GM08714 (cell line): Measurements from ENCODE around the gene MRPL40.
A peak's percentile ranks its signal among the peaks of the same experiment; 100 is the strongest.

Experiments used
- H3K4me3 ChIP-seq: fragments of 200-500 bp; sonication (Bioruptor generic); 2 replicates; pipeline ENCODE4 v1.5.1; 2014; ENCODE audit warnings: mild to moderate bottlenecking, low read length, inconsistent platforms
- ZNF274 ChIP-seq: IDR thresholded peaks from 2 replicates; pipeline ENCODE4 v1.6.1; 2012; ENCODE audit warnings: mild to moderate bottlenecking, low read depth, low read length

MRPL40 gene

DNA sequence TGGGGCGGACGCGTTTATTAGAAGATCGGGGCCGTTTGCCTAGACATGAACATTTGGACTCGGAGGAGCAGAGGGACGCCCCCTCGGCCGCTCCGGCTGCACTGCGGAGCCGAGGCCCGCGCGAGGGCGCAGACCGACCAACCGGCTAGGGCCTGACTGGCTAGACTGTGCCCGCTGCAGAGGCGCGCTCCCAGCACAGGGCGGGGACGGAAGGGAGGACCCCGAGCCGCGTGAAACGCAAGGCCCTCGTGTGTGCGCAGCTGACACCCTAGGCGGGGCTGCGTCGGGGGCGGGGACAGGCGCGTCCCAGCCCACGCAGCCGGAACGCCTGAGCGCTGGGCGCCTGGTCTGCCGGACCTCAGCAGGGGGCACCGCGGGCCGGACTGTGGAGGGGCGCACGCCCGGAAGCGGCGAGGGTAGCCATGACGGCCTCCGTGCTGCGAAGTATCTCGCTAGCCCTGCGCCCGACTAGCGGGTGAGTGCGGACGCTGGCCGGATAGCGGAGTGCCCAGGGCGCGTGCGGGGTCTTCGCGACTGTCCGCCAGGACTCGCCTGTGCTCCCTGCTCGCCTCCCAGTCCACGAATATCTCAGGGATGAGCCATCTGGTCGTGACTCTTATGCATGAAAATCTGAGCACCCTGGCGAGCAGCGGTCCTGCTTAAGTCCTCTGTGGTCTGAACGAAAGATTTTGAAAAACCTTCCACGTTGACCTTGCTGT is at the start of gene MRPL40:
Gene MRPL40 (plus strand): TSS at position 413 of the 719 bp plus-strand sequence. CDS start 10 bp downstream, at position 423.
- no peak for TF ChIP-seq ZNF274
- H3K4me3 ChIP-seq = peak within 1 kb of the TSS; percentile 96

DNA sequence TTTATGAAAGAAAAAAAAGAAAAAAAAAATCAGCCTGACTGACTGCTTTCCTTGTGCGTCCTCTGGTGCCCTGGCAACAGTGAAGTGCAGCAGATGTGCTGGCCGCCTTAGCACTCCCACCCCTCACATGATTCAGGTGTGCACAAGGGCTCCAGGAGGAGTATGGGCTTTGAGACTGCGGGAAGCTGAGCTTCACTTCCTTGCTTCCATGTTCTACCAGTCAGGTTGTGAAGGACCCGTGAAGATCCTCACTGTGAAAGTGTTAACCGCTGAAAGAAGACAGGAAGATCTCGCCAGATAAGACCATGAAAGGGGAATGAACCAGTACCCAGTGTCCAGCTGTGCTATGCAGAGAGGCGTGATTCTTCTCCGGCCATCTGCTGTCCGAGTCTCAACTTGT is 49.1 kb upstream of the MRPL40 start:
- no peak for TF ChIP-seq ZNF274
- H3K4me3 ChIP-seq = no peak overlapping the region

DNA sequence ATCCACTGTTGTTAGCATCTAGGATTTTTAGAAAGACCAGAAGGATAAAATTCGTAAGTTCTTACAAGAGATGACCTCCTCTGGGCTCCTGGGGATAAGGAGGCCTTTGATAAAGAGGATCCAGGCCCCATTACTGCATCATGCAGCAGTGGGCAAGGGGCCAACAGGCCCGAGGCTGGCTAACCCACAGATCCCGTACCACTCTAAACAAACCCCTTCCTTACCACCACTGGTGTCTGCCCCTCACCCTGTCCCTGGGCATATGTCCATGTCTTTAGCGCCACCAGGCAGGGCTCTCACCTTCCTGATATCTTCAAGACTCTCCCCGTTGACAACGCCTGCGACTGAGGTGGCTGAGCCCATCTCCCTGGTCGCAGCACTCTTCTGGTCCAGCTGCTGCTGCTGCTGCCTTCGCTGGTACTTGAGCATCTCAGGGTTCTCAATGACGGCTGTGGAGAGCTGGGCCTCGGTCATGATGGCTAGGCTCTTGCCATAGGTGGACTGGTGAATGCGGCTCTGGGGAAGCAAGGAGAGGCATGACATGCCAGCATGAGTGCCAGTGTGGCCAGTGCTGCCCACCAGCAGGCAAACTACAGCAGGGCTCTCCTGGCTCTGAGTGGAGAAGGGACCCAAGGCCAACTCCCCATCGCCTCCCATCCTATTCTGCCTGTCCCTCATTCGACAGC is 47.0 kb upstream of the MRPL40 start:
- TF ChIP-seq ZNF274 = no peak
- H3K4me3 ChIP-seq = no peak overlapping the region

DNA sequence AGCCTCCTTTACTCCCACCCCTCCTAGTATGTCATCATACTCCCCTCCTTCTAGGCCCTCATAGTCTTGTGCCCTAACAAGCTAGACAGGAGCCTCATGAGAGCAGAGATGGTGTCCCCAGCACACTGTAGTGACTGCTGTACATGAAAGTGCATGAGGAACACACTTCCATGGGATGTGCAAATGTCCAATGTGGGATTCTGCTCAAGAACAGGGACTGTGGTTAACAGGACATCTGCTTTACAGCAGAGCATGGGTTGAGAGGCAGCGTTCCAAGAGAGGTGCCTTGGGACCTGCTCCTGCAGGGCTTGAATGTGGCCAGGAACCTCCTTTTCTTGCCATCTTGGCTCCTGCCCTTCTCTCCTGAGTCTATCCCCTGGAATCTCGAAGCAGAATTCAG is 46.1 kb upstream of the MRPL40 start:
- TF ChIP-seq ZNF274 = no peak
- H3K4me3 ChIP-seq = no peak overlapping the region

DNA sequence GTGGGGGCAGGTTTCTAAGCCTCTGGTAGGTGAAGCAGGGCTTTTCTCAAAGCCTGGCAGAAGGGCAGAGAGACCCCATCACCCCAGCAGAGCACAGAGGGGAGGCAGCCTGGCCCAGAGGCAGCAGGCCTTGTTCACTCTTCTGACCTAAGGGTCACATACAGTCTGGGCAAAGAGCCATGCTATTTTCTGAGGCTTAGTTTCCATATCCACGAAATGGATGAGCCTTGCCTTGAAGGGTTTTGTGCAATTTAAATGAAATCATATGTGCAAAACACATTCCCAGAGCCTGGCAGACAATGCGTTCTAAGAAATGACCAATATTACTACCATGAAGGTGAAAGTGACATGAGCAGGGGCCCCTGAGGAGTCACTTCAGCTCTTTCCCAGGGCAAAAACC is 45.3 kb upstream of the MRPL40 start:
- TF ChIP-seq ZNF274 = no peak
- no peak overlapping the region for H3K4me3 ChIP-seq

DNA sequence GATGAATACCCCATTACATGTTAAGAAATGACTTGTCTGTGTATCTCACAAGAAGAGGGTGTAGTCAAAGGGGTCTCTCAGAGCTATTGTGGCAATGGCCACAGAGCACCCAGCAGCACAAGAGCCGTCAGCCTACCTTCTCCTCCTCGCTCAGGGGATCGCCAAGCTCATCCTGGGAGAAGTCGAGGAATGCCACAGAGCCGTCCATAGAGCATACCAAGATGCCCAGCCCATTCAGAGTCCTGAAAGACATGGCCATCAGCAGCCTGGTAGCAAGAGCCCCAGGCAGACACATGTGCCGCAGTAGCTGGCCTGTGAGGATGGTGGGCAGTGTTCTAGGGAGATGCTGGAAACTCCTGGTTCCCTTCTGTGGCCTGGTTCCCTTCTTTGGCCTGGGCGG is 44.8 kb upstream of the MRPL40 start:
- no peak for TF ChIP-seq ZNF274
- H3K4me3 ChIP-seq = no peak overlapping the region

DNA sequence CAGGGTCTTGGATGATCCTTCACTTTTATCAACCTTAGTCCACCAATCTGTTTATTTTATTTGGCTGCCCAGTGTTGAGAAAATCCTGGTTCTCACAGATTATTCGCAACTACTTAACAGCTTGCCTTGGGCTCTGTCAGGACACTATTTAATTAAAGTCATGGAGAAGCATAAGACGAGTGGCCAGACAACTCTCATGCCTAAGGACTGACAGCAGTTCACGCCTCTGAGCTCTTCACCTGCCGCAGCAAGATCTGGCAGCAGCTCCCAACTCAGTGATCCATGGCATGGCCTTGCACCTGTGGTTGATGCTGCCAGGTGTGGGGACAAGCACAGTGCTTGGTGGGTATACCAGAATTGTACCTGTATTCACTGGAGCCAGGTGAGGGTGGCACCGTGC is 38.6 kb upstream of the MRPL40 start:
- TF ChIP-seq ZNF274 = no peak
- no peak overlapping the region for H3K4me3 ChIP-seq

DNA sequence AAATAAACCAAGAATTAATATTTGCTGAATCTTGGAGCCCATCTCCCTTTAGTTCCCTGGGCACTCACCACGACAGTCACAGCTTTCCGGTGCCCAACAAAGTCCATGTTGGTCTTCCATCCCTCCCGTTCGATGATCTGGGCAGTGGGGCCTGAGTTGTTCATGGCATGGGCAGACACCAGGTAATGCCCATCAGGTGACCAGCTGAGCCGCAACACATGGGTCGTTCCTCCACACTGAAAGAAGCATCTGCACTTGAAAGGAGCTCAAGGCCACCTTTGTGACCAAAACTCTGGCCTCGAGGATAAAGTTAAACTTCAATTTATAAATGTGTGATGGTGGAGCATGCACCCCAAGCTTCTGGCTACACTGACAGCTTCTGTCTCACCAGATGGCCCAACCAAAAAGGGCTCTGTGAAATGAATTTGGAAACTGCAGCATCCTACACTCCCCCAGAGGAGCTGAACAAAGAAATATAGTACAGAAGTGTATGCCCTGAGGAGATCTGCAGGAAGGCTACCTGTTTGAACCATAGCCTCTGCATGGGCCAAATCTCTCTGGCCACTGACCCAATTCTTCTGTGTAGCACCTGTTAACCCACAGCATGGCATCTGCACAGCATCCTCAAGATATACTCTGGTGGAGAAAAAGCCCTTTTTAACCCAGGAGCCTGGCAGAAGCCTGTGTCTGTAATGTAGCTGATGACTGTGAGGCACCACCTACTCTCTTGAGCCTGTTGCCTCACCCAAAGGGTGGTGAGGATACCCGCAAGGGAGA is 37.9 kb upstream of the MRPL40 start:
- TF ChIP-seq ZNF274 = no peak
- H3K4me3 ChIP-seq = no peak overlapping the region

DNA sequence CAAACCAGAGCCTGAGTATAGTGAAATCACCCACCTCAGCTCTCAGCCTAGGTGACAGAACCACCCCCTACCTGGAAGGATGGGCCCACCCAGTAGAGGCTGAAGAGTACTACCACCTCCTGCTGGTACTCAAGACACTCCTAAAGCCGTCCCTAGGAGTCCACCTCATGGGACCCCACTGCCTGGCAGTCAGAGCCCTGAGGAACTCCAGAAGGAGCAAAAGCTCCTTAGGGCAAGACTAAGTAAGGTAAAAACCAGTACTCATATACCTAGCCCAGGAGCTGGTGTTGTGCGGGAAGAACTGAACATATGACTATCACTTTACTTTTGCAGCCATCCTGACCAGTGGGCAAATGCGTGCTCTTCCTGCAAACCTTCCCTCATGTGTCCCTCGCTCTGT is 37.1 kb upstream of the MRPL40 start:
- H3K4me3 ChIP-seq = no peak overlapping the region
- no peak for TF ChIP-seq ZNF274

DNA sequence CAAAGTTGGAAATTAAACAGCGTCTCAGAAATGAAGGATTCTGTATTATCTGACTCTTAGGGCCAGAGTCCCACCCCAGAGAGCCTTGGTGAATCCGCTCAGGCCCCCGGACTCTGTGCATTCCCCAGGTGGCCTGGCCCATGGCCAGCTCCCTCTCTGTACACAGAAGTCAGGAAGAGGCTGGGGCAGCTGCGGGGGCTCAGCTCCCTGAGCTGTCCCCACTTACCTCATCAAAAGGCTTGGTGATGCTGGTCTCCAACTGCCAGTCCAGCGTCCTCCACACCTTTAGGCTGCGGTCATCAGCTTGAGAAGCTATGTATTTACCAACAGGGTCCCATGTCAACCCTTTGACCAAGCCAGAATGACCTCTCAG is 35.8 kb upstream of the MRPL40 start:
- no peak overlapping the region for H3K4me3 ChIP-seq
- TF ChIP-seq ZNF274 = no peak

DNA sequence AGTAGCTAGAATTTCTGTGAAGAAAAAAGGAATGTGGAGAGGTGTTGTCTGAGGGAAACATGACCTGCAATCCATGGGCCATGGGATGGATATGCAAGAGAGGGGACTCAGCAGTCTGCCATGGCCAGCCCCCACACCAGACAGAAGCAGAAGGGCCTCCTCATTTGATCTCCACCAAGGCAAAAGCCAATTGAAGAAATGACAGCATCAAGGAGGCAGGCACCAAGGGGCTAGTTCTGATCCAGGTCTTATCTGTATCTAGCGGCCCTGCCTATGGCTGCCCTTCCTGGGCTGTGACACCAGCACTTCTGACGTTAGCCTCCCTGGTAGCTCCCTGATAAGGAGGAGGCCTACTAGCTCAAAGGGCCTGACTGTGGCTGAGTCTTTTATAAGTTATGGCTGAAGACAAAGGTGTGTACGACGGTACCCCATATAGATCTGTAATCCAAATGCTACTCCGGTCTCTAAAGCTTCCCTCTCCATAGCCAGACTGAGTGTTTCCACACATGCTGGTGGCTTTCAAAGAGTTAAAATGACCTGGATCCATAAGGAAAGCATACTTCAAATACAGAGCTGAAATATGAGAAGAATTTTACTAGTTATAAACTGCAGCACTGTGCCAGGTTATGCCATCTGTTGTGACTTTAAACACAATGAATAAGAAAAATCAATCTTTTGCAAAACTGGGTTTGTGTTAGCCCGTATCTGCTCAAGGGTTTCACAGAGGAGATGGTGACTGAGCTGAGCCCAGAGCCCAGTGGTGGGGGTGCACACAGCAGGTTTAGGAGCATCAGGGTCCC is 35.2 kb upstream of the MRPL40 start:
- no peak for TF ChIP-seq ZNF274
- no peak overlapping the region for H3K4me3 ChIP-seq

DNA sequence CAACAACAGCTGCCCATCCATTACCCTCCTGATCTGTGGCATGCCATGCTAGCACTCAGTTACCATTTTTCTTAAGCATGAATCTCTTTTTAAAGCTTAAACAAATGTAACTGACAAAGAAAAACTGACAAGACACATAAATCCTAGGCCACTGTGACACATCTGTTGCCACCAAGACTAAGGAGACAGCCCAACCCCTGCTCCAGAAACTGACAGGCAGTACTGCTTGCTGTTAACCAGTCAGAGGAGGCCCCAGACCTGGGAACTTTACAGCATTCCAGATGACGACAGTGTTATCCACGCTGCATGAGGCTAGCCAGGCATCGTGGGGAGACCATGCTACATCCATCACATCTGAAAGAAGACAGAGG is 34.6 kb upstream of the MRPL40 start:
- no peak overlapping the region for H3K4me3 ChIP-seq
- no peak for TF ChIP-seq ZNF274

DNA sequence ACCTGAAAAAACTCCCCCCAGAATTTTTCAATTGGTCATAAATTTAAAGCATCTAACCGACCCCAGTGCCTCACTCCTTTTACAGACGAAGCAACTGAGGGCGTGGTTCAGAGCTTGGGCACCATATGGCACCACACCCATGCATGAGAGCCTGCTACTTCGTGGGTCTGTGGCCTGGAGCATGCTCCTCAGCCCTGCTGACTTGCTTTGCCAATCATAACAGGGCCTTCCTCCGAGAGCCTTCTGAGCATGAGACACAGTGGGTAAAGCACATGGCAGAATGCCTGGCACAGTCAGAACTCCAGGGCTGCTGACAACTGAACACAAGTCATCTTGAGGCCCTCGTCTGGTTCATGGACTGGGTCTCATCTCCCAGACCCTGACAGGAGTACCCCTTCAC is 34.1 kb upstream of the MRPL40 start:
- H3K4me3 ChIP-seq = no peak overlapping the region
- no peak for TF ChIP-seq ZNF274

DNA sequence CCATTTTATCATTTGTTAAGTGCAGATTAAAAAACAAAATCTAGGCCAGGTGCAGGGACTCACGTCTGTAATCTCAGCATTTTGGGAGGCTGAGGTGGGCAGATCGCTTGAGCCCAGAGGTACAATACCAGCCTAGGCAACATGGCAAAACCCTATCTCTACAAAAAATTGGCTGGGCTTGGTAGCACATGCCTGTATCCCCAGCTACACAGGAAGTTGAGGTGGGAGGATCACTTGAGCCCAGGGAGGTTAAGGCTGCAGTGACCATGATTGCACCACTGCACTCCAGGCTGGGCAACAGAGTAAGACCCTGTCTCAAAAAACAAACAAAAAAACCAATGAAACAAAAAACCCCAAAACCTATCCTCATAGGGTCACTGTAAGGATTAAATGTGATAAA is 33.7 kb upstream of the MRPL40 start:
- H3K4me3 ChIP-seq = no peak overlapping the region
- TF ChIP-seq ZNF274 = no peak

DNA sequence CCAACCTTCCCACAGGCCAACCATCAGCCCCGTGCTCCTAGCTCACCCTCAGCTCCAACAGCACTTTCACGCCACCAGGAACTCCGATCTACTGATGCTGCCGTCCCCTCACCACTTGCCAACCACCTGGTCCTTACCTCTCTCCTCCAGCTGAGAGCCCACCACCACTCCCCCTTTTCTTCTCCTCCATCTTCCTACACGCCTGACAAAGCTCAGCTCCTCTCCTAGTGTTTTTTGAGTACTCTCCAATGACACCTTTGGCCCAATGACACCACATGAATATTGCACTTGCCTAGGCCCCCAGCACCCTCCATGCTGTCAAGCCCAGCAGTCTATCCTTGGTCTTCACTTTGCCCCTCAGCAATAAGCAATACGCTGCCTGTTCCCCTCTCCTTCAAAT is 31.5 kb upstream of the MRPL40 start:
- no peak for TF ChIP-seq ZNF274
- no peak overlapping the region for H3K4me3 ChIP-seq
